22Rv1 (cell line): ENCODE measurements around the gene KRT86.

ENCODE experiments used
- H3K27ac ChIP-seq: fragments of 450-650 bp; 2 replicates; pipeline ENCODE4 v1.5.1; 2017
- CTCF ChIP-seq: fragments of 450-650 bp; IDR thresholded peaks from 2 replicates; pipeline ENCODE4 v1.5.1; 2017; ENCODE audit warnings: mild to moderate bottlenecking
- ZFX ChIP-seq: fragments of 450-650 bp; IDR thresholded peaks from 2 replicates; pipeline ENCODE4 v1.6.1; 2017; ENCODE audit warnings: antibody characterized with exemption, borderline replicate concordance

Gene KRT86

GRCh38 chr12:52356762-52357580 is 82.5 kb downstream of the KRT86 start:
- no peak for TF ChIP-seq CTCF
- no peak for TF ChIP-seq ZFX
- H3K27ac ChIP-seq: no peak overlapping the region
